Sigmoid colon (tissue), 7 donors: ENCODE measurements around the gene RFX4. TPM values are rescaled to one million over a fixed set of nuclear protein-coding genes. Genes with fewer than 3 reads are reported as not detected.

ENCODE experiments used
- DNase-seq: peaks from one replicate; pipeline ENCODE4 v3.0.0-alpha.2; 2019
- H3K27ac ChIP-seq, 4 donors: fragments of 200-600 bp; sonication (generic); one replicate each; pipeline ENCODE4 v1.5.1; 2016 to 2019; ENCODE audit warnings: mild to moderate bottlenecking in 1 of 4
- H3K27me3 ChIP-seq, 3 donors: fragments of 200-600 bp; sonication (generic); one replicate each; pipeline ENCODE4 v1.5.1; 2019; ENCODE audit warnings: mild to moderate bottlenecking in 1 of 3
- H3K36me3 ChIP-seq, 4 donors: fragments of 200-600 bp; sonication (generic); one replicate each; pipeline ENCODE4 v1.5.1; 2016 to 2019
- H3K4me1 ChIP-seq, 4 donors: fragments of 200-600 bp; sonication (generic); one replicate each; pipeline ENCODE4 v1.5.1; 2017 to 2019
- H3K4me3 ChIP-seq, 4 donors: fragments of 200-600 bp; sonication (generic); one replicate each; pipeline ENCODE4 v1.5.1; 2017 to 2019; ENCODE audit warnings: mild to moderate bottlenecking in 2 of 4, moderate library complexity in 1 of 4
- H3K9me3 ChIP-seq, 4 donors: fragments of 200-600 bp in 3 of 4; sonication (generic) in 3 of 4; one replicate each; pipeline versions ENCODE4 v1.5.1 to v1.6.1; 2013 to 2019
- CTCF ChIP-seq, 4 experiments: fragments of 450-650 bp in 3 of 4; fragments of 200-600 bp in 1 of 4; IDR thresholded peaks; one replicate each; pipeline ENCODE4 v1.5.1; 2016 to 2019; ENCODE audit warnings: antibody characterized with exemption in 4 of 4, mild to moderate bottlenecking in 3 of 4, moderate library complexity in 2 of 4
- EP300 ChIP-seq, 4 donors: sonication (generic); formaldehyde crosslinking; IDR thresholded peaks; one replicate each; pipeline ENCODE4 v1.6.1; 2017; ENCODE audit warnings: antibody characterized with exemption in 4 of 4
- POLR2A ChIP-seq, 2 donors: fragments of 450-650 bp; IDR thresholded peaks; one replicate each; pipeline ENCODE4 v1.6.1; 2016; ENCODE audit warnings: antibody characterized with exemption in 2 of 2, mild to moderate bottlenecking in 2 of 2, moderate library complexity in 2 of 2
- POLR2AphosphoS5 ChIP-seq, 4 donors: sonication (generic); formaldehyde crosslinking; IDR thresholded peaks; one replicate each; pipeline ENCODE4 v1.6.1; 2017; ENCODE audit warnings: antibody characterized with exemption in 4 of 4
- WGBS, 2 donors: extraction: QIAGEN DNeasy Blood & Tissue Kit; methylation state at CpG; one replicate each; pipeline ENCODE4 v1.1.7; 2013; 5-methylcytosine and 5-hydroxymethylcytosine counted together
- intact Hi-C: fragments of 100-400 bp; cut with DNase I; formaldehyde crosslinking; loops from one replicate; pipeline ENCODE4 v1.15.1; 2023
- polyA plus RNA-seq, 3 donors: library from polyadenylated mRNA; stranded (reverse); fragments of 200-250 nt; gene quantifications; one replicate each; pipeline ENCODE4 v1.2.3, GENCODE V29; 2013
- total RNA-seq, 4 donors: library from RNA; depleted of rRNA; stranded (reverse); fragments of >200 nt; gene quantifications; one replicate each; pipeline ENCODE4 v1.1.0, GENCODE V29; 2016
- donor health status: healthy with polysubstance abuse.
- donor health status: Bipolar disorder and iron deficiency.
- donor health status: healthy.

RFX4 gene
- total and polyA plus RNA-seq, 7 donors: 0.01 TPM; not detected in 6

- H3K4me3 ChIP-seq: no peak overlapping the region
- no peaks in the 10 kb centered on the region for H3K36me3 ChIP-seq
- no peak for DNase-seq
- H3K4me1 ChIP-seq: peaks cover 0 to 5% (median 0%) of the 10 kb centered on the region in 4 donors
- WGBS, 2 donors: 70 to 72% methylated on average over 9 of the region's 9 CpGs
- TF ChIP-seq POLR2A (IDR thresholded peaks at IDR 0.05): no peak
- TF ChIP-seq CTCF (IDR thresholded peaks at IDR 0.05): no peak
- intact Hi-C loops: no loop called here
- H3K9me3 ChIP-seq: no peaks in the 10 kb centered on the region
- H3K27me3 ChIP-seq: peaks cover 0 to 10% (median 0%) of the 10 kb centered on the region in 3 donors
- H3K27ac ChIP-seq: no peak overlapping the region
These were observed 185.4 kb downstream of the RFX4 start for GRCh38 chr12:106767954-106768822.

- Histone ChIP-seq H3K36me3 (no peaks in the 10 kb centered on the region), H3K9me3 (no peaks in the 10 kb centered on the region), H3K27me3 (peaks cover 0 to 10% (median 0%) of the 10 kb centered on the region in 3 donors), H3K4me1 (peaks cover 0 to 10% (median 0%) of the 10 kb centered on the region in 4 donors), H3K27ac (no peak overlapping the region), H3K4me3 (no peak overlapping the region)
- TF ChIP-seq POLR2AphosphoS5 (IDR thresholded peaks at IDR 0.05) (no peak), EP300 (IDR thresholded peaks at IDR 0.05) (no peak), CTCF (IDR thresholded peaks at IDR 0.05) (no peak), POLR2A (IDR thresholded peaks at IDR 0.05) (no peak)
- no peak for DNase-seq
- intact Hi-C loops: no loop called here
- whole genome bisulfite sequencing, 2 donors: 73 to 78% methylated on average over 5 of the region's 5 CpGs
These were observed 186.3 kb downstream of the RFX4 start for GRCh38 chr12:106769078-106769477.

GRCh38 chr12:106769546-106769945 lies 186.7 kb downstream of the RFX4 start:
- intact Hi-C loops: no loop called here
- no peak for DNase-seq

DNA sequence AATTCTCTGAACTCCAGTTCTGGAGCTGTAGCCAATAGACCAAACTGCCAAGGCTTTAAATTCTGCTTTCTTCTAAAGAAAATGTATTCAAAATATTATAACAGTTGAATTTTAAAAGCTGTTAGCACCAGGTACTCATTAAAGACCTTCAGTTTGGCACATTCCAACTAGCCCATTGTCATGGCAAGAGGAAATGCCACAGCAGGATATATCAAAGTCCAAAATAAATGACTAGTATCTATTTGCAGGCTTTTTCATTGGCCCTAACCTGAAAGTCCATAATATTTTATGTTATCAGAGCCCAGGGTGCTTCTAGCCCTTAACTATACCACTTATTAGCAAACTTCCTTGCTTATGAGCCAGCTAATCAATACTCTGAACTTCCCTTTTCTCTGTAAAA lies 188.6 kb downstream of the RFX4 start:
- Histone ChIP-seq H3K4me3 (no peak overlapping the region), H3K9me3 (no peaks in the 10 kb centered on the region), H3K36me3 (no peaks in the 10 kb centered on the region), H3K27ac (no peak overlapping the region), H3K27me3 (peaks cover 0 to 7% (median 0%) of the 10 kb centered on the region in 3 donors), H3K4me1 (peaks cover 0 to 20% (median 13%) of the 10 kb centered on the region in 4 donors)
- intact Hi-C loops: loop anchor here (5.0 to 10.0 kb wide), 4 partner anchors 71 to 469 kb away; partner anchors contain the start of genes POLR3B, TCP11L2 and TMEM263
- TF ChIP-seq POLR2AphosphoS5 (IDR thresholded peaks at IDR 0.05) (no peak), POLR2A (IDR thresholded peaks at IDR 0.05) (no peak), CTCF (IDR thresholded peaks at IDR 0.05) (no peak), EP300 (IDR thresholded peaks at IDR 0.05) (no peak)
- DNase-seq: no peak

More at GRCh38 chr12:106769546-106769945, 186.7 kb downstream of the RFX4 start:
- Histone ChIP-seq H3K4me1 (peaks cover 0 to 10% (median 0%) of the 10 kb centered on the region in 4 donors), H3K27me3 (peaks cover 0 to 10% (median 0%) of the 10 kb centered on the region in 3 donors), H3K27ac (no peak overlapping the region), H3K4me3 (no peak overlapping the region), H3K36me3 (no peaks in the 10 kb centered on the region), H3K9me3 (no peaks in the 10 kb centered on the region)
- no peak for TF ChIP-seq CTCF (IDR thresholded peaks at IDR 0.05)
- TF ChIP-seq EP300 (IDR thresholded peaks at IDR 0.05): no peak
- TF ChIP-seq POLR2A (IDR thresholded peaks at IDR 0.05): no peak
- no peak for TF ChIP-seq POLR2AphosphoS5 (IDR thresholded peaks at IDR 0.05)
- WGBS, 2 donors: 82 to 85% methylated on average over 6 of the region's 6 CpGs
